HCEC 1CT (cell line): Measurements from ENCODE around the gene SPP1.
A peak's percentile ranks its signal among the peaks of the same experiment; 100 is the strongest.

Source experiments
- DNase-seq: peaks from one replicate; pipeline ENCODE4 v3.0.0-alpha.2; 2017

Gene SPP1

GRCh38 chr4:88027611-88028608 is 52.4 kb downstream of the SPP1 start:
- DNase-seq = peak; percentile 82

GRCh38 chr4:88028946-88029345 is 53.4 kb downstream of the SPP1 start:
- DNase-seq = no peak

GRCh38 chr4:88029556-88029955 is 54.0 kb downstream of the SPP1 start:
- DNase-seq = no peak

GRCh38 chr4:88030565-88031310 is 55.2 kb downstream of the SPP1 start:
- DNase-seq = no peak
